Measurements from ENCODE around the gene CAGE1. TPM values are rescaled to one million over a fixed set of nuclear protein-coding genes. Genes with fewer than 3 reads are reported as not detected.

The CAGE1 gene
- total RNA-seq, 2 donors from 2014 or later: 0.09 to 1.2 TPM

GRCh38 chr6:7307533-7307932 lies 82.0 kb downstream of the CAGE1 start:
- TF ChIP-seq, protein P1, sequence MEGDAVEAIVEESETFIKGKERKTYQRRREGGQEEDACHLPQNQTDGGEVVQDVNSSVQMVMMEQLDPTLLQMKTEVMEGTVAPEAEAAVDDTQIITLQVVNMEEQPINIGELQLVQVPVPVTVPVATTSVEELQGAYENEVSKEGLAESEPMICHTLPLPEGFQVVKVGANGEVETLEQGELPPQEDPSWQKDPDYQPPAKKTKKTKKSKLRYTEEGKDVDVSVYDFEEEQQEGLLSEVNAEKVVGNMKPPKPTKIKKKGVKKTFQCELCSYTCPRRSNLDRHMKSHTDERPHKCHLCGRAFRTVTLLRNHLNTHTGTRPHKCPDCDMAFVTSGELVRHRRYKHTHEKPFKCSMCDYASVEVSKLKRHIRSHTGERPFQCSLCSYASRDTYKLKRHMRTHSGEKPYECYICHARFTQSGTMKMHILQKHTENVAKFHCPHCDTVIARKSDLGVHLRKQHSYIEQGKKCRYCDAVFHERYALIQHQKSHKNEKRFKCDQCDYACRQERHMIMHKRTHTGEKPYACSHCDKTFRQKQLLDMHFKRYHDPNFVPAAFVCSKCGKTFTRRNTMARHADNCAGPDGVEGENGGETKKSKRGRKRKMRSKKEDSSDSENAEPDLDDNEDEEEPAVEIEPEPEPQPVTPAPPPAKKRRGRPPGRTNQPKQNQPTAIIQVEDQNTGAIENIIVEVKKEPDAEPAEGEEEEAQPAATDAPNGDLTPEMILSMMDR (IDR thresholded peaks at IDR 0.05): no peak
- no peak for TF ChIP-seq POLR2AphosphoS5 (IDR thresholded peaks at IDR 0.05)
- no peak for TF ChIP-seq POLR2A (IDR thresholded peaks at IDR 0.05)
- no peak overlapping the region for H3K4me3 ChIP-seq
- no peaks in the 10 kb centered on the region for H3K27me3 ChIP-seq (replicated peaks; ENCODE audit: insufficient read depth)
- intact Hi-C loops (cut with DNase I): no loop called here
- no peak for DNase-seq (ENCODE audit: low spot score)
- no peak overlapping the region for H3K27ac ChIP-seq
- H3K36me3 ChIP-seq: no peaks in the 10 kb centered on the region
- H3K4me1 ChIP-seq (replicated peaks): no peaks in the 10 kb centered on the region
- H3K9me3 ChIP-seq: no peaks in the 10 kb centered on the region
- WGBS: 98% methylated on average over 5 of the region's 5 CpGs

DNA sequence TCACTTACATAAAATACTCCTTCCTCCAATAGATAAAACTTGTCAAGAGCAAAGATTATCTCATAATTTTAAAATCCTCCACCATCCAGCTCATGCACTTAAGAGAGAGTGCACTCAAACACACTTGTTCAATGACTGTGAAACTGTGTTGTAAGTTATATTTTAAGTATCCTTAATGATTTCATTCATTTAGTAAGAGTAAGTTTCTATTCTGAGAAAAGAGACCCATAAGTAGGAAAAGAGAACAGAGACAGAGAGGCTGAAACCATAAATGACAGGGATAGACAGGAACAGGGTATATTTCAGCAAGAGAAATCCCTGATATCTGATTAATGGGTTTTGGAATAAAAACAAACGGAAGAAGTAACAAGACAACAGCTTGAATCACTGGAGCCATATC lies 84.7 kb downstream of the CAGE1 start:
- no peaks in the 10 kb centered on the region for H3K9me3 ChIP-seq
- WGBS: 69% methylated on average over 1 of the region's 1 CpG
- no peaks in the 10 kb centered on the region for H3K27me3 ChIP-seq (replicated peaks; ENCODE audit: insufficient read depth)
- H3K4me3 ChIP-seq: no peak overlapping the region
- TF ChIP-seq, protein P1 (IDR thresholded peaks at IDR 0.05): no peak
- TF ChIP-seq POLR2AphosphoS5 (IDR thresholded peaks at IDR 0.05): no peak
- no peak for TF ChIP-seq POLR2A (IDR thresholded peaks at IDR 0.05)
- no peak overlapping the region for H3K27ac ChIP-seq
- intact Hi-C loops (cut with DNase I): no loop called here
- no peaks in the 10 kb centered on the region for H3K4me1 ChIP-seq (replicated peaks)
- H3K36me3 ChIP-seq: peaks cover 0 to 14% of the 10 kb centered on the region in 2 donors
- no peak for DNase-seq (ENCODE audit: low spot score)

- H3K27ac ChIP-seq: no peak overlapping the region
- H3K27me3 ChIP-seq (replicated peaks; ENCODE audit: insufficient read depth): no peaks in the 10 kb centered on the region
- no peak for DNase-seq (ENCODE audit: low spot score)
- no peak for TF ChIP-seq POLR2AphosphoS5 (IDR thresholded peaks at IDR 0.05)
- TF ChIP-seq, protein P1 (IDR thresholded peaks at IDR 0.05): no peak
- TF ChIP-seq POLR2A (IDR thresholded peaks at IDR 0.05): no peak
- H3K36me3 ChIP-seq: peaks cover 0 to 14% of the 10 kb centered on the region in 2 donors
- H3K4me1 ChIP-seq (replicated peaks): no peaks in the 10 kb centered on the region
- H3K9me3 ChIP-seq: no peaks in the 10 kb centered on the region
- intact Hi-C loops (cut with DNase I): no loop called here
- H3K4me3 ChIP-seq: no peak overlapping the region
- 87% methylated on average over 7 of the region's 7 CpGs for WGBS
Measured at GRCh38 chr6:7301702-7302101, 87.8 kb downstream of the CAGE1 start.

DNA sequence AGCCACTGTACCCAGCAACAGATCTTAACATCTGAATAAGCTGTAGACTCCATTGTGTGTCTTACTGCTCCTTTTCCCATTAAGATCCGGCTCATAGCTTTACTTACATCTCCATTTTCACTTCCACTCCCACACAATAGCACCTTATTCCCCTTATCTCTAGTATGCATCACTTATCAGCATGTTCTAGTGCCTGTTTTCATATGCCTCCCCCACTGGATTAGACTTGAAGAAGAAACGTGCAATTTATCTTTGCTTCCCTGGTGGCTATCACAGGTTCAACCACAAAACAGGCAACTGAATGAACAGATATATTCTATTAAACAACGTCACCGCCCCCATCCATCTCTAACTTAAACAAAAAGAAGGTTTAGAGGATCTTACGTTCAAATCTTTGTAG lies 88.6 kb downstream of the CAGE1 start:
- Histone ChIP-seq H3K36me3 (peaks cover 0 to 14% of the 10 kb centered on the region in 2 donors), H3K4me3 (no peak overlapping the region), H3K9me3 (no peaks in the 10 kb centered on the region), H3K4me1 (replicated peaks) (no peaks in the 10 kb centered on the region), H3K27ac (no peak overlapping the region), H3K27me3 (replicated peaks; ENCODE audit: insufficient read depth) (no peaks in the 10 kb centered on the region)
- 60% methylated on average over 5 of the region's 5 CpGs for WGBS
- intact Hi-C loops (cut with DNase I): no loop called here
- DNase-seq (ENCODE audit: low spot score): no peak
- TF ChIP-seq POLR2A (IDR thresholded peaks at IDR 0.05) (no peak), POLR2AphosphoS5 (IDR thresholded peaks at IDR 0.05) (no peak)
- TF ChIP-seq, protein P1 (IDR thresholded peaks at IDR 0.05): no peak

- intact Hi-C loops (cut with DNase I): no loop called here
- no peaks in the 10 kb centered on the region for H3K27me3 ChIP-seq (replicated peaks; ENCODE audit: insufficient read depth)
- DNase-seq (ENCODE audit: low spot score): no peak
- 80% methylated on average over 1 of the region's 1 CpG for WGBS
- H3K9me3 ChIP-seq: no peaks in the 10 kb centered on the region
- TF ChIP-seq, protein P1 (IDR thresholded peaks at IDR 0.05): no peak
- TF ChIP-seq POLR2A (IDR thresholded peaks at IDR 0.05): no peak
- no peak for TF ChIP-seq POLR2AphosphoS5 (IDR thresholded peaks at IDR 0.05)
- no peaks in the 10 kb centered on the region for H3K4me1 ChIP-seq (replicated peaks)
- peaks cover 0 to 20% of the 10 kb centered on the region in 2 donors for H3K36me3 ChIP-seq
- H3K27ac ChIP-seq: no peak overlapping the region
- no peak overlapping the region for H3K4me3 ChIP-seq
Measured at GRCh38 chr6:7298113-7298512, 91.4 kb downstream of the CAGE1 start.
